CD4-positive, alpha-beta T cell treated with Interleukin-6 for 4 hours (primary cell): ENCODE results near the gene CYTH3.
"Not testable (repeated sequence)": the region's sequence is repeated elsewhere in the genome, so short reads cannot be mapped to it uniquely, and the experiment has no call there.

ENCODE experiments used
- DNase-seq: peaks from one replicate; pipeline ENCODE4 v3.0.0-alpha.2; 2020; ENCODE audit warnings: mixed read lengths

CYTH3 gene

GRCh38 chr7:6228361-6229229 is 43.8 kb downstream of the CYTH3 start:
- no peak for DNase-seq

- no peak for DNase-seq
Measured at GRCh38 chr7:6227294-6227846, 45.1 kb downstream of the CYTH3 start.

DNA sequence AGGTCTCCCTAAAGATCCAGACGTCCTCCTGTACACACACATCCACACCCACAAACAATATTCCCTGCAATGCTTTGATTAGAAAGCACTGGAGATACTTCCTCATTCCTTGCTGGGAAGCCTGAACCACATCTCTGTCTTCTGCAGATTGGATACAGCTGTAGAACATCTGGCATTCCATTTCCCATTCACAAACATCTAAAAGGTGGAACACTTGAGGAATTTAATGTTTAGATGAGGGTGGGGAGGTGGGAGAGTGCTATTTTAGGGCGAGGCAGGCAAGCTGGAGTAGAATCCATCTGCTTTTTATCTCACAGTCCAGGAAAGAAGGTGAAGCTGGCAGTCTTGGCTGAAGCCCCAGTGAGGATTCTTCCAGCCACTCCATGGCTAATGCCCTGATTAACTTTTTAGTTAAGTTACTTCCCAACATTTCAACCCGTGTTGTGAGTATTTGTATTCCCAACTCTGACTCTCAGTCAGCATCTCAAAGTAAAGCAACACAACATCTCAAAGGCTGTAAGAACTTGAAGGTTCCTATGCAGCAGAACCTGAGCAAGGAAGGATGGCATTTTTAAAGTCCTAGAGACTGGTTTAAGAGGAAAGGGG is 46.1 kb downstream of the CYTH3 start:
- DNase-seq = no peak

DNA sequence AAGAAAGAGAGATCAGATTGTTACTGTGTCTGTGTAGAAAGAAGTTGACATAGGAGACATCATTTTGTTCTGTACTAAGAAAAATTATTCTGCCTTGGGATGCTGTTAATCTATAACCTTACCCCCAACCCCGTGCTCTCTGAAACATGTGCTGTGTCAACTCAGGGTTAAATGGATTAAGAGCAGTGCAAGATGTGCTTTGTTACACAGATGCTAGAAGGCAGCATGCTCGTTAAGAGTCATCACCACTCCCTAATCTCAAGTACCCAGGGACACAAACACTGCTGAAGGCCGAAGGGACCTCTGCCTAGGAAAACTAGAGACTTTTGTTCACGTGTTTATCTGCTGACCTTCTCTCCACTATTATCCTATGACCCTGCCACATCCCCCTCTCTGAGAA is 49.0 kb downstream of the CYTH3 start:
- not testable (repeated sequence) for DNase-seq

DNA sequence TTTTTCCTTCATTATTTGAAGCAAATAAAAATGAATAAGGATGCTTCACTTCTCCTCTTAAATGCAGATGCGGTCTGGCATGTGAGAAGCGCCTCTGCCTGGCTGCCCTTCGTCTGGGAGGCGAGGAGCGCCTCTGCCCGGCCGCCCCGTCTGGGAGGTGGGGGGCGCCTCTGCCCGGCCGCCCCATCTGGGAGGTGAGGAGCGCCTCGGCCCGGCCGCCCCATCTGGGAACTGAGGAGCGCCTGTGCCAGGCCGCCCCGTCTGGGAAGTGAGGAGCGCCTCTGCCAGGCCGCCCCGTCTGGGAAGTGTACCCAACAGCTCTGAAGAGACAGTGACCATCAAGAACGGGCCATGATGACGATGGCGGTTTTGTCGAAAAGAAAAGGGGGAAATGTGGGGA is 49.4 kb downstream of the CYTH3 start:
- DNase-seq = not testable (repeated sequence)

DNA sequence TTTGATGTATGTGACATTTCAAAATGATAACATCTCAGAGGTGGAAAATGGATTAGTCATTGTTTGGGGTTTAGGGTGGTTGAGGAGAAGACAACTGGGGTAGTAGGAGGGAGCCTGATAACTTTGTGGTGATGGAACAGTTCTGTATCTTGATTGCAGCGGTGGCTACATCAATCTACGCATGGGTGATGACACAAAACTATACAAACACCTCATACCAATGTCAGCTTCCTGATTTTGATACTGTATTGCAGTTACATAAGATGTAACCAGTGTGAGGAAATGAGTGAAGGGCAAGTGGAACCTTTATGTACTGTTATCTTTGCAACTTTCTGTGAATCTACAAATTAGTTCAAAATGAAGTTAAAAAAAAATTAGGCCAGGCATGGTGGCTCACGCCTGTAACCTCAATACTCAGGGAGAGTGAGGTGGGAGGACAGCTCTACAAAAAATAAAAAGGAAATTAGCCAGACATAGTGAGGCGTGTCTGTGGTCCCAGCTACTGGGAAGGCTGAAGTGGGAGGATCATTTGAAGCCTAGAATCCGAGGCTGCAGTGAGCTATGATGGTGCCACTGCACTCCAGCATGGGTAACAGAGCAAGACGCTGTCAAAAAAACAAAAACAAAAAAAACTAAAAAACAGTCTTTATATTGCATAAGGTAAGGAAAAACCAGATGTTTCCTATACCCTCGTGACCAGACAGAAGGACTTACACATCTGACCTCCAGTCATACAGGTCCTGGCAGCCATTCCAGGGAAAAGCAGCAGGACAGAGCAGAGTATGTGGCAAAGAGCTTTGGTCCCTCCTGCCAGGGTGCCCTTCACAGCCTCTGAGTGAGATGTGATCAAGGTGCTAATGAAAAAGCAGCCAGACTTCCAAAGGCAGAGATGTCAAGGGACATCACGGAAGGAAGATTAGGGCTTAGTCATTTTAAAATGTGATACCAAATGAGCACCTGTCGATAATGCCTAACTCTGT is 50.8 kb downstream of the CYTH3 start:
- peak; percentile 38 for DNase-seq

DNA sequence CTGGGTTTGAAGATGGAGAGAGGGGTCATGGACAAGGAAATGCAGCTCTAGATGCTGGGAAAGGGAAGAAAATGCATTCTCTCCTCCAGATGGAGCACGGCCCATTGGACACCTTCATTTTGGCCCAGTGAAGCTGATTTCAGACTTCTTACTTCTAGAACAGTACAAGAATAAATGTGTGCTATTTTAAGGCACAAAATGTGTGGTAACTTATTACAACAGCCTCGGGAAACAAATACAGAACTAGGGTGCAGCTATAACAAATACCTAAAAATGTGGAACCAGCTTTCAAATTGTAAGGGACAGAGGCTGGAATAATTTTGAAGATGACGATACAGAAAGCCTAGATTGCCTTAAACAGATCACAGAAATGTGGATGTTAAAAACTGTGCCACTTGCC is 54.1 kb downstream of the CYTH3 start:
- no peak for DNase-seq

GRCh38 chr7:6212008-6212407 is 60.4 kb downstream of the CYTH3 start:
- DNase-seq = no peak

GRCh38 chr7:6210621-6211372 is 61.6 kb downstream of the CYTH3 start:
- no peak for DNase-seq

- DNase-seq = no peak
Measured at GRCh38 chr7:6209340-6209739, 63.1 kb downstream of the CYTH3 start.

- no peak for DNase-seq
Measured at GRCh38 chr7:6208573-6209328, 63.7 kb downstream of the CYTH3 start.

- no peak for DNase-seq
Measured at GRCh38 chr7:6205971-6206660, 66.3 kb downstream of the CYTH3 start.

DNA sequence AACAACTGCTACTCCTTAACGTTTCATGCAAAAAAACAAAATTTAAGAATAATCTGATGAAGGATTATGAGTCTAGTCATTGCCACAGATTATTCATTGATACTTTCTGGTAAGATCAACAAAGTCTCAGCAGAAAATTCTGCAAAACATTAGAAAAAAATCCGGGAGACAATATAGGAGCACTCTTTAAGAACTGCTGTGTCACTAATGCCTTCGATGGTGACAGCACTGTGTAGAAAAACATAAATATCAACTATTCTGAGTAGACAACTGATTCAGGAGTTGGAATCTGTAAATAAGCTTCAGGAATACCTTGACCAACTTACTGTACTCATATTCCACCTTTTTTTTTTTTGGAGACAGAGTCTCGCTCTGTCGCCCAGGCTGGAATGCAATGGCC is 69.0 kb downstream of the CYTH3 start:
- no peak for DNase-seq

DNA sequence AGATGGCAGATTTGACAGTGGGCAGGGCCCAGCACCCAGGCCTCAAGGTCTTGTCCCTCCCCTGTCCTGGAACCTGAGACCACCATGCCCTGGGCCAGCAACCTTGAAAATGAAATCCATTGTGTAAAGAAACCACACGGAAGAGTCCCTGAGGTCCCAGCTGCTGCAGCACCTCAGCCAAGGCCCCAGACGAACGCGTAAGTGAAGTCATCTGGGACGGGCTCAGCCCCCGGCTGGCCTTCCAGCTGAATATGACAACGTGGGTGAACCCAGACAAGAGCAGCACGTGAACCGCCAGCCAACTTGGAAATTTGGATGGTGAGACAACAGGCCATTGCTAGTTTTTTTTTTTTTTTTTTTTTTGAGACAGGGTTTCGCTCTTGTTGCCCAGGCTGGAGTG is 70.3 kb downstream of the CYTH3 start:
- DNase-seq = no peak

- no peak for DNase-seq
Measured at GRCh38 chr7:6200971-6201370, 71.5 kb downstream of the CYTH3 start.

DNA sequence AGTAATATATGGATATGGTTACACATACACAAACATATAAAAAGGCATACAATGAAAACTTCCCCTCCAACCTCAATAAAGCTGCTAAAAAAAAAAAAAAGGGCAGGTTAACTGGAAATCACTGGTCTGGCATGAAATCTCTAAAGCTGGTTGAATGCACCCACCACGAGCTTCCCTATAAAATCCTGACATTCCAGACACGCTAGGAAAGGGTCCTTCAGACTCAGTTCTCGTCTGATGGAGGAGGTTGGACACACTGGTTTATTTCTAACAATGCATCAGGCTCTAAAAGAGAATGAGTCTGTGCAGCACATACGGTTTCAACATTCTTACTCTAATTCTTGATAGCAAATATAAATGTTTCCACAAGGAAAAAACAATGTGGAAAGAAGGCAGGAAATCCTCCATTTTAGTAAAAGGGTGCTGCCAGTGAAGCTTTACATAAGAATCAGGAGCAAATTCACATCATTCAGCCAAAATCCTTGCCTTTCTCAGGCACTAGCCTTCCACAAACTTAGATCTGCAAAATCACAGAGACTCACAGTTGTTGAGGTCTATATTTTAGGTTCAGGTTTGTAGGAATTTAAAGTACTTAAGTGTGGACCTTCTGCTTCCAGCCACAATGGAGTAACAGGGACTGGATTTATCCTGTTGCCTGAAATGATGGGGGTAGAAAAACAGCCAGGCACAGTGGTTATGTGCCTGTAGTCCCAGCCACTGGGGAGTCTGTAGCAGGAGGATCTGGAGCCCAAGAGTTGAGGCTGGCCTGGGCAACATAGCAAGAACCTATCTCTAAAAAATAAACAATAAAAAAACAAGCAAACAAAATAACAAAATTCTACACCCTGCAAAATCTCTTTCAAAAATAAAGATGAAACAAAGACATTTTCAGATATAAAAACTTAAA is 73.5 kb downstream of the CYTH3 start:
- DNase-seq = no peak

DNA sequence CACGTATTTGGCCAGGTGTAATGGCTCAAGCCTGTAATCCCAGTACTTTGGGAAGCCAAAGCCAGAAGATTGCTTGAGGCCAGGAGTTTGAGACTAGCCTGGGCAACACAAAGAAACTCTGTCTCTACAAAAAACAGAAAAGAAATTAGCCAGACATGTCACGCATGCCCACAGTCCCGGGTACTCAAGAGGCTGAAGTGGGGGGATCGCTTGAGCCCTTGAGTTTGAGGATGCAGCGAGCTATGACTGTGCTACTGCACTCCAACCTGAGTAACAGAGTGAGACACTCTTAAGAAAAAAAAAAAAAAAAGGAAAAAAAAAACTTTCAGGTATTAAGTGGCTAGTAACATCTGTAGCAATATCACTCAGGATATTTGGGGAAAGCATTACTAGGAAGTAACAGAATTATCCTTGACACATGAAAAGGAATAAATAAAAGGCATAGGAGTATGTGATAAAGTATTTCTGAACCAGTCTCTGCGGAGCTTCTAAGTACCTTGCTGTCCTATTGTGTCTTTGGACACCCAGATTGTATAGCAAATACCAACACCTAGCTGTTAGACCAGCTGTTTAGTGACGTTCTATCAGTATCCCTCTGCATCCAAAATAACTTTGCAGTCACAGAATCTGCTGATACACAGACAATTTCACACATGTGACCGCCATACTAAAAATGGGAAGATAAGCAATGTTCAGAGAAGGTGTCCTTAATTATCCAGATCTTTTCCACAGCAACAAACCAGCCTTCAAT is 74.4 kb downstream of the CYTH3 start:
- DNase-seq = no peak

DNA sequence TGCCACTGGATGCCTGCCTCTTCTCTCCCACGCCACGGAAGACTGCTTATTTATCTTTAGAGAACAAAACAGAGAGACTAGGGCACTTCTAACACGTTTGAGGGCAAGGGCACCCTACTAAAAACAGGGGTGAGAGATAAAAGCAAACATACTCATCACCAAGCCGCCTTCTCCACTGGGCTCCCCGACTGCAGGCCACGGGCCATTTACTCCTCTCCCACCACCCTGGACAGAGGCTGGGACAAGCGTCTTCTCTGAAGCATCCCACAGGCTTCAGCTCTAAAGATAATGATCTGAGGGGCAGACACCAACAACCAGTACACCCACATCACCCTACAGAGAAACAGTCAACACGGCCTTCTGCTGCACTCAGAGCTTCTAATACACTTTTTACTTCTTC is 78.7 kb downstream of the CYTH3 start:
- DNase-seq = no peak

DNA sequence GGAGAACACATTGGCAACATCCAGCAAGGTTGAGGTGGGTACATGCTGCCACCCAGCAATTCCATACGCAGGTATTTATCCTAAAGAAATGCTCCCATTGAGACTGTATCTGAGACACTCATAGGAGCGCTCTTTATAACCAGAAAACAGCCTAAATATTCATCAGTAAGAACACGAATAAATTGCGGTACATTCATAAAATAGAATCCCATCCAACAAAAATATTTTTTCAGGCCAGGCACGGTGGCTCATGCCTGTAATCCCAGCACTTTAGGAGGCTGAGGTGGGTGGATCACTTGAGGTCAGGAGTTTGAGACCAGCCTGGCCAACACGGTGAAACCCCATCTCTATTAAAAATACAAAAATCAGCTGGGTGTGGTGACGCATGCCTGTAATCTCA is 81.9 kb downstream of the CYTH3 start:
- not testable (repeated sequence) for DNase-seq
